Panc1 (cell line): ENCODE data around the gene ZCCHC2. TPM values are rescaled to one million over a fixed set of nuclear protein-coding genes. Genes with fewer than 3 reads are reported as not detected.

Experiments
- ATAC-seq: fragments of 200-7000 bp; cut with Tn5 transposase; 2 replicates; pipeline ENCODE4 v1.9.1; 2020; ENCODE audit warnings: mild to moderate bottlenecking, moderate library complexity
- BruUV-seq: library from RNA; stranded (reverse); fragments of 400-500 nt; replicated peaks from 2 replicates; lab custom pipeline; 2021; lab: Mats Ljungman, UMichigan
- CTCF ChIA-PET: fragments of 300-600 bp; sonication (Branson Sonifier 250); formaldehyde crosslinking; loops from one replicate; lab custom pipeline; 2022; ENCODE audit warnings: antibody characterized with exemption; lab: Charles Lee
- POLR2A ChIA-PET: fragments of 300-600 bp; sonication (Branson Sonifier 250); formaldehyde crosslinking; loops from one replicate; lab custom pipeline; 2022; ENCODE audit warnings: antibody characterized with exemption; lab: Charles Lee
- DNase-seq: peaks from one replicate; pipeline ENCODE4 v3.0.0-alpha.2; 2010; ENCODE audit warnings: low read depth, low spot score
- H3K27ac ChIP-seq: 2 replicates; pipeline ENCODE4 v1.5.1; 2011; ENCODE audit warnings: mild to moderate bottlenecking, low read length, inconsistent platforms
- H3K27me3 ChIP-seq: fragments of 200-500 bp; sonication (Bioruptor generic); 2 replicates; pipeline ENCODE4 v1.6.0; 2014; ENCODE audit warnings: low read length, inconsistent platforms; ENCODE audit not compliant: control insufficient read depth, insufficient read depth
- H3K36me3 ChIP-seq: fragments of 200-500 bp; sonication (Bioruptor generic); 2 replicates; pipeline ENCODE4 v1.5.1; 2014; ENCODE audit warnings: inconsistent platforms, mild to moderate bottlenecking, low read length, moderate library complexity; ENCODE audit not compliant: control insufficient read depth, insufficient read depth
- H3K4me1 ChIP-seq: 2 replicates; pipeline ENCODE4 v1.5.1; 2011; ENCODE audit warnings: inconsistent platforms, mild to moderate bottlenecking, low read length, moderate library complexity; ENCODE audit not compliant: control insufficient read depth, insufficient read depth
- H3K4me3 ChIP-seq, 2 experiments: 2 replicates each; pipeline ENCODE4 v1.5.1; 2011 to 2012; ENCODE audit warnings: low read depth in 2 of 2, low read length in 2 of 2, mild to moderate bottlenecking in 2 of 2, inconsistent platforms in 1 of 2, moderate library complexity in 1 of 2
- H3K9me3 ChIP-seq: fragments of 200-500 bp; sonication (Bioruptor generic); 2 replicates; pipeline ENCODE4 v1.5.1; 2014; ENCODE audit warnings: low read depth, mild to moderate bottlenecking, inconsistent platforms, low read length, moderate library complexity; ENCODE audit not compliant: control insufficient read depth, insufficient read depth
- POLR2AphosphoS5 ChIP-seq: IDR thresholded peaks from 2 replicates; pipeline ENCODE4 v1.6.1; 2012; ENCODE audit warnings: mild to moderate bottlenecking, low read depth, low read length, moderate library complexity
- SIN3A ChIP-seq: IDR thresholded peaks from 2 replicates; pipeline ENCODE4 v1.6.1; 2012; ENCODE audit warnings: low read depth, mild to moderate bottlenecking, low read length, moderate library complexity, borderline replicate concordance; ENCODE audit not compliant: insufficient read depth
- TCF7L2 ChIP-seq: IDR thresholded peaks from 2 replicates; pipeline ENCODE4 v1.6.1; 2011; ENCODE audit warnings: mild to moderate bottlenecking, low read depth, low read length, inconsistent platforms
- in situ Hi-C: cut with HindIII; loops from 2 replicates; pipeline ENCODE4 v1.10.0; 2016; ENCODE audit warnings: low sequenced_read_pairs, low pct_unique_long_range_greater_than_20kb
- intact Hi-C: fragments of 100-400 bp; cut with micrococcal nuclease; formaldehyde crosslinking; loops from one replicate; pipeline ENCODE4 v1.10.0; 2022; ENCODE audit not compliant: unreplicated experiment
- total RNA-seq: library from RNA; stranded (reverse); gene quantifications from one replicate; pipeline ENCODE4 v1.2.1, GENCODE V29; 2021; ENCODE audit not compliant: unreplicated experiment
- TF ChIP-seq, protein P1 (sequence below), 2 experiments: IDR thresholded peaks; 2 replicates each; pipeline ENCODE4 v1.6.1; 2011 to 2012; ENCODE audit warnings: low read depth in 2 of 2, control low read depth in 1 of 2, low read length in 1 of 2, mild to moderate bottlenecking in 1 of 2, moderate library complexity in 1 of 2; ENCODE audit not compliant: insufficient read depth in 1 of 2
- TF ChIP-seq, protein P2 (sequence below): fragments of 450-650 bp; IDR thresholded peaks from 2 replicates; pipeline ENCODE4 v1.5.1; 2017; ENCODE audit warnings: mild to moderate bottlenecking

The ZCCHC2 gene
- total RNA-seq, 1 experiment from 2014 or later, result 18.2 TPM

- TF ChIP-seq, protein P1, sequence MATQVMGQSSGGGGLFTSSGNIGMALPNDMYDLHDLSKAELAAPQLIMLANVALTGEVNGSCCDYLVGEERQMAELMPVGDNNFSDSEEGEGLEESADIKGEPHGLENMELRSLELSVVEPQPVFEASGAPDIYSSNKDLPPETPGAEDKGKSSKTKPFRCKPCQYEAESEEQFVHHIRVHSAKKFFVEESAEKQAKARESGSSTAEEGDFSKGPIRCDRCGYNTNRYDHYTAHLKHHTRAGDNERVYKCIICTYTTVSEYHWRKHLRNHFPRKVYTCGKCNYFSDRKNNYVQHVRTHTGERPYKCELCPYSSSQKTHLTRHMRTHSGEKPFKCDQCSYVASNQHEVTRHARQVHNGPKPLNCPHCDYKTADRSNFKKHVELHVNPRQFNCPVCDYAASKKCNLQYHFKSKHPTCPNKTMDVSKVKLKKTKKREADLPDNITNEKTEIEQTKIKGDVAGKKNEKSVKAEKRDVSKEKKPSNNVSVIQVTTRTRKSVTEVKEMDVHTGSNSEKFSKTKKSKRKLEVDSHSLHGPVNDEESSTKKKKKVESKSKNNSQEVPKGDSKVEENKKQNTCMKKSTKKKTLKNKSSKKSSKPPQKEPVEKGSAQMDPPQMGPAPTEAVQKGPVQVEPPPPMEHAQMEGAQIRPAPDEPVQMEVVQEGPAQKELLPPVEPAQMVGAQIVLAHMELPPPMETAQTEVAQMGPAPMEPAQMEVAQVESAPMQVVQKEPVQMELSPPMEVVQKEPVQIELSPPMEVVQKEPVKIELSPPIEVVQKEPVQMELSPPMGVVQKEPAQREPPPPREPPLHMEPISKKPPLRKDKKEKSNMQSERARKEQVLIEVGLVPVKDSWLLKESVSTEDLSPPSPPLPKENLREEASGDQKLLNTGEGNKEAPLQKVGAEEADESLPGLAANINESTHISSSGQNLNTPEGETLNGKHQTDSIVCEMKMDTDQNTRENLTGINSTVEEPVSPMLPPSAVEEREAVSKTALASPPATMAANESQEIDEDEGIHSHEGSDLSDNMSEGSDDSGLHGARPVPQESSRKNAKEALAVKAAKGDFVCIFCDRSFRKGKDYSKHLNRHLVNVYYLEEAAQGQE (IDR thresholded peaks at IDR 0.05; ENCODE audit: insufficient read depth in 1 of 2, low read depth in 2 of 2, low read length in 1 of 2), result no peak
- no peak for TF ChIP-seq SIN3A
- TF ChIP-seq, protein P2, sequence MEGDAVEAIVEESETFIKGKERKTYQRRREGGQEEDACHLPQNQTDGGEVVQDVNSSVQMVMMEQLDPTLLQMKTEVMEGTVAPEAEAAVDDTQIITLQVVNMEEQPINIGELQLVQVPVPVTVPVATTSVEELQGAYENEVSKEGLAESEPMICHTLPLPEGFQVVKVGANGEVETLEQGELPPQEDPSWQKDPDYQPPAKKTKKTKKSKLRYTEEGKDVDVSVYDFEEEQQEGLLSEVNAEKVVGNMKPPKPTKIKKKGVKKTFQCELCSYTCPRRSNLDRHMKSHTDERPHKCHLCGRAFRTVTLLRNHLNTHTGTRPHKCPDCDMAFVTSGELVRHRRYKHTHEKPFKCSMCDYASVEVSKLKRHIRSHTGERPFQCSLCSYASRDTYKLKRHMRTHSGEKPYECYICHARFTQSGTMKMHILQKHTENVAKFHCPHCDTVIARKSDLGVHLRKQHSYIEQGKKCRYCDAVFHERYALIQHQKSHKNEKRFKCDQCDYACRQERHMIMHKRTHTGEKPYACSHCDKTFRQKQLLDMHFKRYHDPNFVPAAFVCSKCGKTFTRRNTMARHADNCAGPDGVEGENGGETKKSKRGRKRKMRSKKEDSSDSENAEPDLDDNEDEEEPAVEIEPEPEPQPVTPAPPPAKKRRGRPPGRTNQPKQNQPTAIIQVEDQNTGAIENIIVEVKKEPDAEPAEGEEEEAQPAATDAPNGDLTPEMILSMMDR, result no peak
- TF ChIP-seq POLR2AphosphoS5, result no peak
- no peaks in the 10 kb centered on the region; the same call in 1 of the 2 replicates for H3K36me3 ChIP-seq
- no peaks in the 10 kb centered on the region for H3K9me3 ChIP-seq
- H3K4me1 ChIP-seq, result peaks cover 8% of the 10 kb centered on the region
- no peaks in the 10 kb centered on the region for H3K27me3 ChIP-seq
- no peak overlapping the region for H3K27ac ChIP-seq
- POLR2A ChIA-PET, result no interaction called here
- intact Hi-C loops (no loop called here), in situ Hi-C loops (no loop called here)
- CTCF ChIA-PET, result no interaction called here
- ATAC-seq (no peak), DNase-seq (no peak)
- no TSS peak for BruUV-seq
- no peak overlapping the region for H3K4me3 ChIP-seq
Observed at GRCh38 chr18:62551972-62552513, 29.2 kb downstream of the ZCCHC2 start.

DNA sequence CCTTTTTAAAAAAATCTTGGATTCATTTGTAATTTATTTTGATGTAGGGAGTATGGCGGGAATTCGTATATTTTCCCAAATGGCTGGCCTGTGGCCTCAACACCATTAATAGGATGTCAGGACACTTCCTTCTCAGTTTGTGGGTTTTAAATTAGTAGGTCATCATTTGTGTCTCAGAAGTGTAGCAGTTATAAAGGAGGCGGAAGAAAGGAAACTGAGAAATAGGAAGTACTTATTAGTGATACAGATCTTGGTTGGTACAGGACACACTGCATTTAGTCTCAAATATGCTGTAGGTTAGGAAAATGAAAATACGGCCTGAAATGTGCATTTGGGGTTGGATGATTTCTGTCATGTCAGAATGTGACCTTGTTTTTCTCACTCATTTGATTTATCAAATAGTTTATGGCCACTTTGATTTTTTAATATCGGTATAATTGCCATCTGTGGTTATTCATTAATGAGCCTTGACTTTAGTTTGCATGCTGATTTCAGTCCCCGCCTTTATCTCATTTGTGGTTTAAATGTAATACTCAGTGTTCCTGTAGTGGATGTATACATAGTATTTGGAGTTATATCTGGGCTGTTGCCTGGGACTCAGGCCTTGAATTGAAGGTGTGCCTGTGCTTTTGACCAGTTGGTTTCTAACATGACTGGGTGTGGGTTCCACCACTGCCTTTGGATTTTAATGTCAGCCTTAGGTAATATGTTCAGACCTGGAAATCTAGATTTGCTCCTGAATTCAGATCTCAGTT is 31.4 kb downstream of the ZCCHC2 start:
- no peak for ATAC-seq
- Histone ChIP-seq H3K9me3 (no peaks in the 10 kb centered on the region), H3K27me3 (no peaks in the 10 kb centered on the region), H3K4me3 (no peak overlapping the region), H3K27ac (no peak overlapping the region), H3K36me3 (peaks cover 6% of the 10 kb centered on the region; the same call in 1 of the 2 replicates), H3K4me1 (peaks cover 8% of the 10 kb centered on the region)
- DNase-seq, result no peak
- TF ChIP-seq TCF7L2, result no peak
- TF ChIP-seq, protein P2, result no peak
- TF ChIP-seq, protein P1 (IDR thresholded peaks at IDR 0.05; ENCODE audit: insufficient read depth in 1 of 2, low read depth in 2 of 2, low read length in 1 of 2), result no peak
- no peak for TF ChIP-seq POLR2AphosphoS5
- TF ChIP-seq SIN3A, result no peak
- ChIA-PET CTCF (no interaction called here), POLR2A (no interaction called here)
- no TSS peak for BruUV-seq
- in situ Hi-C loops (no loop called here), intact Hi-C loops (no loop called here)
